Mesenchymal stem cell (in vitro differentiated cells and primary cell): ENCODE measurements around the gene SAMMSON.

Experiments used
- DNase-seq: peaks from one replicate; pipeline ENCODE4 v3.0.0-alpha.2; 2013
- H2AFZ ChIP-seq: one replicate; pipeline ENCODE4 v1.6.1; 2013; ENCODE audit warnings: low read depth, mild to moderate bottlenecking, control low read depth, inconsistent platforms, low read length, moderate library complexity
- H2AK5ac ChIP-seq: 2 replicates; pipeline ENCODE4 v1.6.1; 2013; ENCODE audit warnings: low read length, moderate library complexity, mild to moderate bottlenecking, inconsistent platforms; ENCODE audit not compliant: severe bottlenecking
- H2BK120ac ChIP-seq: one replicate; pipeline ENCODE4 v1.6.1; 2013; ENCODE audit warnings: low read depth, mild to moderate bottlenecking, inconsistent platforms, low read length, moderate library complexity
- H2BK12ac ChIP-seq, 2 experiments: one replicate each; pipeline ENCODE4 v1.6.1; 2013; ENCODE audit warnings: inconsistent platforms in 2 of 2, low read length in 2 of 2, mild to moderate bottlenecking in 2 of 2, moderate library complexity in 2 of 2, control low read depth in 1 of 2
- H2BK15ac ChIP-seq: one replicate; pipeline ENCODE4 v1.6.1; 2013; ENCODE audit warnings: mild to moderate bottlenecking, low read depth, inconsistent platforms; ENCODE audit not compliant: poor library complexity, severe bottlenecking
- H2BK5ac ChIP-seq: 2 replicates; pipeline ENCODE4 v1.6.1; 2013; ENCODE audit warnings: low read depth, mild to moderate bottlenecking, low read length, control low read depth, inconsistent platforms; ENCODE audit not compliant: poor library complexity, severe bottlenecking
- H3K14ac ChIP-seq, 2 experiments: one replicate each; pipeline ENCODE4 v1.6.1; 2013; ENCODE audit warnings: inconsistent platforms in 2 of 2, low read length in 2 of 2, control low read depth in 1 of 2, mild to moderate bottlenecking in 1 of 2, moderate library complexity in 1 of 2
- H3K18ac ChIP-seq, 2 experiments: one replicate each; pipeline ENCODE4 v1.6.1; 2013; ENCODE audit warnings: inconsistent platforms in 2 of 2, low read length in 2 of 2, control low read depth in 1 of 2, low read depth in 1 of 2, mild to moderate bottlenecking in 1 of 2
- H3K23ac ChIP-seq, 2 experiments: one replicate each; pipeline ENCODE4 v1.6.1; 2013; ENCODE audit warnings: inconsistent platforms in 2 of 2, low read length in 2 of 2, mild to moderate bottlenecking in 2 of 2, moderate library complexity in 2 of 2, control low read depth in 1 of 2
- H3K27ac ChIP-seq: 2 replicates; pipeline ENCODE4 v1.5.1; 2013; ENCODE audit warnings: mild to moderate bottlenecking, moderate library complexity, low read length, control low read depth, inconsistent platforms; ENCODE audit not compliant: poor library complexity, severe bottlenecking
- H3K27me3 ChIP-seq, 2 experiments: 2 replicates each; pipeline versions ENCODE4 v1.6.1 to v1.7.0; 2013; ENCODE audit warnings: low read length in 2 of 2, mild to moderate bottlenecking in 2 of 2, moderate library complexity in 2 of 2, control low read depth in 1 of 2, inconsistent platforms in 1 of 2; ENCODE audit not compliant: control insufficient read depth in 1 of 2, insufficient read depth in 1 of 2
- H3K36me3 ChIP-seq, 2 experiments: 2 replicates each; pipeline versions ENCODE4 v1.6.1 to v1.7.0; 2013; ENCODE audit warnings: low read length in 2 of 2, control low read depth in 1 of 2, inconsistent platforms in 1 of 2, low read depth in 1 of 2, mild to moderate bottlenecking in 1 of 2; ENCODE audit not compliant: insufficient read depth in 2 of 2, control insufficient read depth in 1 of 2
- H3K4ac ChIP-seq, 2 experiments: one replicate each; pipeline ENCODE4 v1.6.1; 2013; ENCODE audit warnings: inconsistent platforms in 2 of 2, low read length in 2 of 2, mild to moderate bottlenecking in 2 of 2, moderate library complexity in 2 of 2, control low read depth in 1 of 2, low read depth in 1 of 2
- H3K4me1 ChIP-seq: 2 replicates; pipeline ENCODE4 v1.6.1; 2013; ENCODE audit warnings: low read depth, low read length, control low read depth; ENCODE audit not compliant: control insufficient read depth, insufficient read depth
- H3K4me2 ChIP-seq: 2 replicates; pipeline ENCODE4 v1.6.1; 2013; ENCODE audit warnings: low read length, mild to moderate bottlenecking, inconsistent platforms; ENCODE audit not compliant: poor library complexity, severe bottlenecking
- H3K4me3 ChIP-seq, 2 experiments: 2 replicates each; pipeline versions ENCODE4 v1.5.1 to v1.7.0; 2013; ENCODE audit warnings: low read length in 2 of 2, mild to moderate bottlenecking in 2 of 2, control low read depth in 1 of 2, low read depth in 1 of 2; ENCODE audit not compliant: insufficient read depth in 1 of 2
- H3K79me1 ChIP-seq: replicated peaks from 2 replicates; pipeline ENCODE4 v1.6.1; 2013; ENCODE audit warnings: mild to moderate bottlenecking, control low read depth, low read length, inconsistent platforms; ENCODE audit not compliant: poor library complexity, severe bottlenecking
- H3K9ac ChIP-seq: 2 replicates; pipeline ENCODE4 v1.7.0; 2013; ENCODE audit warnings: mild to moderate bottlenecking, low read length, moderate library complexity
- H3K9me3 ChIP-seq: 2 replicates; pipeline ENCODE4 v1.7.0; 2013; ENCODE audit warnings: mild to moderate bottlenecking, low read length; ENCODE audit not compliant: control insufficient read depth
- H4K8ac ChIP-seq: one replicate; pipeline ENCODE4 v1.6.1; 2013; ENCODE audit warnings: inconsistent platforms, mild to moderate bottlenecking, low read length, moderate library complexity
- H4K91ac ChIP-seq: one replicate; pipeline ENCODE4 v1.6.1; 2013; ENCODE audit warnings: mild to moderate bottlenecking, low read length, inconsistent platforms
- WGBS: methylation state at CpG from one replicate; pipeline ENCODE4 v1.1.7; 2013; ENCODE audit warnings: mixed read lengths; 5-methylcytosine and 5-hydroxymethylcytosine counted together

Gene SAMMSON

GRCh38 chr3:69963643-69964042, 35.9 kb upstream of the SAMMSON start:
- H2BK120ac ChIP-seq: no peak overlapping the region
- no peak overlapping the region for H3K9ac ChIP-seq
- no peak overlapping the region for H4K8ac ChIP-seq
- no peak for DNase-seq
- no peaks in the 10 kb centered on the region for H3K27me3 ChIP-seq
- no peak overlapping the region for H3K23ac ChIP-seq
- no peaks in the 10 kb centered on the region for H3K9me3 ChIP-seq
- H3K4me2 ChIP-seq: no peak overlapping the region
- peaks cover 24% of the 10 kb centered on the region for H3K79me1 ChIP-seq
- H3K4me3 ChIP-seq: no peak overlapping the region
- no peak overlapping the region for H3K18ac ChIP-seq
- no peak overlapping the region for H3K4ac ChIP-seq
- no peak overlapping the region for H4K91ac ChIP-seq
- H2BK5ac ChIP-seq: no peak overlapping the region
- peaks cover 20 to 45% of the 10 kb centered on the region in 2 experiments for H3K36me3 ChIP-seq
- no peak overlapping the region for H3K27ac ChIP-seq
- H3K14ac ChIP-seq: no peak overlapping the region
- H2AFZ ChIP-seq: no peak overlapping the region
- no peak overlapping the region for H2BK15ac ChIP-seq
- no peak overlapping the region for H2BK12ac ChIP-seq
- no peak overlapping the region for H2AK5ac ChIP-seq
- H3K4me1 ChIP-seq: no peaks in the 10 kb centered on the region
- WGBS: 100% methylated on average over 3 of the region's 3 CpGs

GRCh38 chr3:69967156-69967555, 32.4 kb upstream of the SAMMSON start:
- WGBS: 91% methylated on average over 4 of the region's 6 CpGs
- H4K91ac ChIP-seq: no peak overlapping the region
- H2BK12ac ChIP-seq: no peak overlapping the region
- no peaks in the 10 kb centered on the region for H3K4me1 ChIP-seq
- no peak overlapping the region for H2AFZ ChIP-seq
- H3K18ac ChIP-seq: no peak overlapping the region
- H2BK120ac ChIP-seq: no peak overlapping the region
- H3K4me3 ChIP-seq: no peak overlapping the region
- no peak overlapping the region for H2BK15ac ChIP-seq
- H3K14ac ChIP-seq: no peak overlapping the region
- H3K9ac ChIP-seq: no peak overlapping the region
- H3K79me1 ChIP-seq: peaks cover 17% of the 10 kb centered on the region
- no peak overlapping the region for H4K8ac ChIP-seq
- DNase-seq: no peak
- no peak overlapping the region for H2AK5ac ChIP-seq
- no peaks in the 10 kb centered on the region for H3K27me3 ChIP-seq
- no peak overlapping the region for H3K23ac ChIP-seq
- H3K36me3 ChIP-seq: peaks cover 6 to 26% of the 10 kb centered on the region in 2 experiments
- no peak overlapping the region for H3K4me2 ChIP-seq
- no peak overlapping the region for H2BK5ac ChIP-seq
- H3K9me3 ChIP-seq: no peaks in the 10 kb centered on the region
- no peak overlapping the region for H3K27ac ChIP-seq
- H3K4ac ChIP-seq: no peak overlapping the region

GRCh38 chr3:69970827-69971226, 28.7 kb upstream of the SAMMSON start:
- 83% methylated on average over 3 of the region's 5 CpGs for WGBS
- no peak for DNase-seq
- Histone ChIP-seq H2BK15ac (no peak overlapping the region), H3K36me3 (peaks cover 0 to 2% of the 10 kb centered on the region in 2 experiments), H4K91ac (no peak overlapping the region), H3K4me2 (no peak overlapping the region), H3K27me3 (no peaks in the 10 kb centered on the region), H3K18ac (no peak overlapping the region), H3K9me3 (no peaks in the 10 kb centered on the region), H2BK12ac (no peak overlapping the region), H3K14ac (no peak overlapping the region), H3K4me1 (no peaks in the 10 kb centered on the region), H3K4me3 (no peak overlapping the region), H2AK5ac (no peak overlapping the region), H2BK5ac (no peak overlapping the region), H3K4ac (no peak overlapping the region), H2AFZ (no peak overlapping the region), H4K8ac (no peak overlapping the region), H3K79me1 (peaks cover 3% of the 10 kb centered on the region), H3K27ac (no peak overlapping the region), H3K23ac (no peak overlapping the region), H3K9ac (no peak overlapping the region), H2BK120ac (no peak overlapping the region)

GRCh38 chr3:69972672-69973071, 26.9 kb upstream of the SAMMSON start:
- Histone ChIP-seq H3K36me3 (peaks cover 0 to 2% of the 10 kb centered on the region in 2 experiments), H3K4ac (no peak overlapping the region), H3K18ac (no peak overlapping the region), H3K4me2 (no peak overlapping the region), H2AK5ac (no peak overlapping the region), H2BK120ac (no peak overlapping the region), H4K91ac (no peak overlapping the region), H2BK15ac (no peak overlapping the region), H2BK5ac (no peak overlapping the region), H3K9me3 (peaks cover 5% of the 10 kb centered on the region), H2AFZ (no peak overlapping the region), H3K4me1 (no peaks in the 10 kb centered on the region), H3K4me3 (no peak overlapping the region), H4K8ac (no peak overlapping the region), H3K9ac (no peak overlapping the region), H3K79me1 (no peaks in the 10 kb centered on the region), H3K27me3 (no peaks in the 10 kb centered on the region), H3K14ac (no peak overlapping the region), H2BK12ac (no peak overlapping the region), H3K23ac (no peak overlapping the region), H3K27ac (no peak overlapping the region)
- WGBS: 80% methylated on average over 1 of the region's 4 CpGs
- DNase-seq: peak; percentile 9
